H1 (cell line): ENCODE results near the gene CCDC117. TPM values are rescaled to one million over a fixed set of nuclear protein-coding genes. Genes with fewer than 3 reads are reported as not detected.

Experiments used
- CTCF ChIA-PET: fragments of 300-600 bp; sonication (Branson Sonifier 250); formaldehyde crosslinking; loops from one replicate; lab custom pipeline; 2021; ENCODE audit not compliant: partially characterized antibody; lab: Charles Lee
- POLR2A ChIA-PET: fragments of 300-600 bp; sonication (Branson Sonifier 250); formaldehyde crosslinking; loops from one replicate; lab custom pipeline; 2021; ENCODE audit warnings: inconsistent platforms; ENCODE audit not compliant: partially characterized antibody; lab: Charles Lee
- DNase-seq, 2 experiments: peaks; one replicate each; pipeline versions ENCODE4 v3.0.0 to v3.0.0-alpha.2; 2010 to 2022; ENCODE audit warnings: low spot score in 2 of 2, low read depth in 1 of 2, mixed read lengths in 1 of 2
- FAIRE-seq: peaks from 2 replicates; lab custom pipeline; 2011; peaks lifted over from hg19 to GRCh38; lab: Jason Lieb, UNC
- H2AFZ ChIP-seq: 2 replicates; pipeline ENCODE4 v1.8.1; 2012; ENCODE audit warnings: low read length, inconsistent platforms
- H2AK5ac ChIP-seq: 2 replicates; pipeline ENCODE4 v1.6.1; 2013; ENCODE audit warnings: low read depth, low read length
- H2BK120ac ChIP-seq: replicated peaks from 2 replicates; pipeline ENCODE3; 2013; ENCODE audit warnings: low read depth, low read length, inconsistent platforms
- H2BK12ac ChIP-seq: 2 replicates; pipeline ENCODE4 v1.6.1; 2013; ENCODE audit warnings: low read depth, low read length
- H2BK15ac ChIP-seq: 2 replicates; pipeline ENCODE4 v1.6.1; 2013; ENCODE audit warnings: low read length
- H2BK20ac ChIP-seq: 2 replicates; pipeline ENCODE4 v1.6.1; 2013; ENCODE audit warnings: low read length
- H2BK5ac ChIP-seq: 2 replicates; pipeline ENCODE4 v1.6.1; 2013; ENCODE audit warnings: low read depth, low read length
- H3K14ac ChIP-seq: 2 replicates; pipeline ENCODE4 v1.6.1; 2013; ENCODE audit warnings: inconsistent platforms; ENCODE audit not compliant: insufficient read length
- H3K18ac ChIP-seq: 2 replicates; pipeline ENCODE4 v1.6.1; 2013; ENCODE audit warnings: low read length; ENCODE audit errors: extremely low read depth
- H3K23ac ChIP-seq: 2 replicates; pipeline ENCODE4 v1.6.1; 2013; ENCODE audit warnings: inconsistent platforms; ENCODE audit not compliant: insufficient read length
- H3K23me2 ChIP-seq: 2 replicates; pipeline ENCODE4 v1.6.1; 2013; ENCODE audit warnings: low read depth, low read length
- H3K27ac ChIP-seq: 2 replicates; pipeline ENCODE4 v1.6.1; 2011; ENCODE audit warnings: low read depth, low read length, inconsistent platforms
- H3K27me3 ChIP-seq, 4 experiments: replicated peaks in 1 of 4; 1 replicate in 1 of 4; 2 replicates in 3 of 4; pipeline versions ENCODE4 v1.6.1 to v1.8.1; 2011 to 2013; ENCODE audit warnings: low read length in 3 of 4, mild to moderate bottlenecking in 3 of 4, inconsistent platforms in 2 of 4, mixed read lengths in 2 of 4, moderate library complexity in 1 of 4; ENCODE audit not compliant: control insufficient read depth in 3 of 4, insufficient read depth in 3 of 4; ENCODE audit errors: extremely low read depth in 1 of 4
- H3K36me3 ChIP-seq, 4 experiments: 2 replicates each; pipeline versions ENCODE4 v1.6.1 to v1.8.1; 2011 to 2013; ENCODE audit warnings: mild to moderate bottlenecking in 4 of 4, low read length in 3 of 4, moderate library complexity in 2 of 4, control low read depth in 1 of 4, inconsistent platforms in 1 of 4; ENCODE audit not compliant: insufficient read depth in 4 of 4, control insufficient read depth in 2 of 4
- H3K4ac ChIP-seq: replicated peaks from 2 replicates; pipeline ENCODE3; 2013; ENCODE audit warnings: low read length, low read depth, mixed read lengths, inconsistent platforms; ENCODE audit not compliant: insufficient read length
- H3K4me1 ChIP-seq, 4 experiments: replicated peaks in 1 of 4; 1 replicate in 1 of 4; 2 replicates in 3 of 4; pipeline versions ENCODE4 v1.6.1 to v1.8.1; 2011 to 2013; ENCODE audit warnings: low read length in 3 of 4, inconsistent platforms in 2 of 4, mixed read lengths in 1 of 4; ENCODE audit not compliant: insufficient read depth in 4 of 4, control insufficient read depth in 3 of 4
- H3K4me2 ChIP-seq, 2 experiments: 2 replicates each; pipeline versions ENCODE4 v1.6.1 to v1.8.1; 2011 to 2013; ENCODE audit warnings: low read depth in 2 of 2, low read length in 2 of 2, control low read depth in 1 of 2, inconsistent platforms in 1 of 2, mild to moderate bottlenecking in 1 of 2; ENCODE audit not compliant: insufficient read depth in 1 of 2
- H3K4me3 ChIP-seq, 4 experiments: fragments of 200-600, 300-600 bp in 1 of 4; sonication (generic), shearing (Covaris generic), sonication (Bioruptor Twin) in 1 of 4; 2 replicates each; pipeline versions ENCODE4 v1.5.1 to v1.8.1; 2011 to 2016; ENCODE audit warnings: low read length in 4 of 4, low read depth in 3 of 4, control low read depth in 2 of 4, inconsistent platforms in 2 of 4, mild to moderate bottlenecking in 2 of 4, mixed read lengths in 1 of 4, moderate library complexity in 1 of 4; ENCODE audit not compliant: insufficient read depth in 2 of 4; ENCODE audit errors: extremely low read depth in 1 of 4
- H3K56ac ChIP-seq: replicated peaks from 2 replicates; pipeline ENCODE3; 2013; ENCODE audit warnings: low read depth, mild to moderate bottlenecking, mixed read lengths, low read length, inconsistent platforms; ENCODE audit not compliant: insufficient read length
- H3K79me1 ChIP-seq: 2 replicates; pipeline ENCODE4 v1.6.1; 2013; ENCODE audit warnings: low read depth, low read length, control low read depth
- H3K79me2 ChIP-seq, 2 experiments: 2 replicates each; pipeline versions ENCODE4 v1.6.1 to v1.8.1; 2012 to 2013; ENCODE audit warnings: low read length in 2 of 2, mild to moderate bottlenecking in 2 of 2, inconsistent platforms in 1 of 2; ENCODE audit not compliant: insufficient read depth in 2 of 2, control insufficient read depth in 1 of 2
- H3K9ac ChIP-seq, 4 experiments: replicated peaks in 1 of 4; 1 replicate in 1 of 4; 2 replicates in 3 of 4; pipeline versions ENCODE4 v1.6.1 to v1.8.1; 2011 to 2013; ENCODE audit warnings: low read depth in 3 of 4, low read length in 3 of 4, control low read depth in 2 of 4, mild to moderate bottlenecking in 2 of 4, moderate library complexity in 2 of 4, inconsistent platforms in 1 of 4; ENCODE audit errors: extremely low read depth in 1 of 4
- H3K9me3 ChIP-seq, 2 experiments: 2 replicates each; pipeline versions ENCODE4 v1.6.1 to v1.8.1; 2012 to 2013; ENCODE audit warnings: mild to moderate bottlenecking in 2 of 2, moderate library complexity in 2 of 2, control low read depth in 1 of 2, inconsistent platforms in 1 of 2, low read depth in 1 of 2, low read length in 1 of 2, mixed read lengths in 1 of 2; ENCODE audit not compliant: insufficient read depth in 2 of 2
- H4K20me1 ChIP-seq, 2 experiments: replicated peaks in 1 of 2; 2 replicates each; pipeline versions ENCODE3 to v1.8.1; 2011 to 2013; ENCODE audit warnings: inconsistent platforms in 2 of 2, low read length in 2 of 2, mild to moderate bottlenecking in 1 of 2; ENCODE audit not compliant: insufficient read depth in 2 of 2, control insufficient read depth in 1 of 2
- H4K5ac ChIP-seq: 2 replicates; pipeline ENCODE4 v1.6.1; 2013; ENCODE audit warnings: low read length, low read depth, mixed read lengths, inconsistent platforms; ENCODE audit not compliant: insufficient read length
- H4K8ac ChIP-seq: 2 replicates; pipeline ENCODE4 v1.8.0; 2013; ENCODE audit warnings: mild to moderate bottlenecking, moderate library complexity, low read length, inconsistent platforms; ENCODE audit not compliant: insufficient read depth; ENCODE audit errors: extremely low read depth
- H4K91ac ChIP-seq: replicated peaks from 2 replicates; pipeline ENCODE3; 2013; ENCODE audit warnings: low read length, mixed read lengths, inconsistent platforms; ENCODE audit not compliant: insufficient read length
- ATF2 ChIP-seq: IDR thresholded peaks from 2 replicates; pipeline ENCODE4 v1.6.1; 2012; ENCODE audit warnings: low read length, inconsistent platforms
- HDAC6 ChIP-seq: IDR thresholded peaks from one replicate; pipeline ENCODE4 v1.7.1; 2012; ENCODE audit warnings: low read depth, mild to moderate bottlenecking, inconsistent platforms, low read length, moderate library complexity
- KDM1A ChIP-seq: fragments of 200-600, 300-600 bp; sonication (generic); IDR thresholded peaks from 2 replicates; pipeline ENCODE4 v1.7.1; 2016; ENCODE audit warnings: mild to moderate bottlenecking, low read length, borderline replicate concordance
- PHF8 ChIP-seq: fragments of 200-600 bp; sonication (generic); conservative IDR thresholded peaks from 2 replicates; pipeline ENCODE4 v1.7.1; 2012; ENCODE audit warnings: low read depth, mild to moderate bottlenecking, inconsistent platforms, low read length, moderate library complexity
- POLR2A ChIP-seq, 2 experiments: IDR thresholded peaks; 1 replicate in 1 of 2; 2 replicates in 1 of 2; pipeline ENCODE4 v1.6.1; 2011; ENCODE audit warnings: low read depth in 2 of 2, low read length in 2 of 2, mild to moderate bottlenecking in 2 of 2; ENCODE audit errors: control extremely low read depth in 1 of 2
- RBBP5 ChIP-seq: IDR thresholded peaks from 2 replicates; pipeline ENCODE4 v1.7.1; 2012; ENCODE audit warnings: low read depth, mild to moderate bottlenecking, inconsistent platforms, low read length, moderate library complexity, borderline replicate concordance
- RXRA ChIP-seq: IDR thresholded peaks from 2 replicates; pipeline ENCODE4 v1.6.1; 2011; ENCODE audit warnings: low read depth, mild to moderate bottlenecking, low read length, moderate library complexity; ENCODE audit not compliant: insufficient read depth
- SIN3A ChIP-seq, 2 experiments: IDR thresholded peaks in 1 of 2; conservative IDR thresholded peaks in 1 of 2; 2 replicates each; pipeline ENCODE4 v1.6.1; 2011 to 2012; ENCODE audit warnings: low read length in 2 of 2, improper control_type of control experiment in 1 of 2, low read depth in 1 of 2, mild to moderate bottlenecking in 1 of 2
- SIRT6 ChIP-seq: IDR thresholded peaks from one replicate; pipeline ENCODE4 v1.7.1; 2012; ENCODE audit warnings: low read length, inconsistent platforms
- TBP ChIP-seq: IDR thresholded peaks from 2 replicates; pipeline ENCODE4 v1.6.1; 2011; ENCODE audit warnings: low read depth, low read length, improper control_type of control experiment
- ZNF274 ChIP-seq: IDR thresholded peaks from 2 replicates; pipeline ENCODE4 v1.7.0; 2012; ENCODE audit warnings: low read length, borderline replicate concordance; ENCODE audit errors: extremely low read depth
- WGBS, 2 experiments: shearing (Covaris generic) in 1 of 2; methylation state at CpG; one replicate each; pipeline versions ENCODE4 v1.1.6 to v1.1.7; 2013 to 2015; ENCODE audit warnings: low lambda C conversion rate in 2 of 2, mixed read lengths in 2 of 2, inconsistent platforms in 1 of 2, low coverage in 1 of 2, missing lambda C conversion rate in 1 of 2; ENCODE audit not compliant: insufficient replicate concordance in 2 of 2, insufficient coverage in 1 of 2, insufficient read length in 1 of 2; ENCODE audit errors: extremely low coverage in 1 of 2, missing lambda C conversion rate in 1 of 2; 5-methylcytosine and 5-hydroxymethylcytosine counted together
- polyA plus RNA-seq, 7 experiments: library from polyadenylated mRNA; depleted of rRNA in 3 of 7; stranded (reverse) in 5 of 7; unstranded in 2 of 7; fragments of >200 nt in 5 of 7; fragments of 200-250 nt in 2 of 7; gene quantifications; 1 replicate in 5 of 7; 2 replicates in 1 of 7; 4 replicates in 1 of 7; pipeline versions ENCODE4 v1.2.1 to v1.2.3, GENCODE V29; 2011 to 2013; ENCODE audit warnings: missing spikeins in 2 of 7, mixed read lengths in 2 of 7
- total RNA-seq: library from RNA; stranded (reverse); fragmentation: NEBNext Ultra II Directional; extraction: Animal tissue kit (Norgen Biotek cat#: 25700); gene quantifications from 2 replicates; pipeline ENCODE4 v1.2.1, GENCODE V29; 2021

CCDC117 gene
- total and polyA plus RNA-seq, 2 of the 8 experiments (the other 6 are each of a cell fraction or from before 2014, with no cell fraction given), result 9.1 to 43.1 TPM

GRCh38 chr22:28813772-28814518, 41.5 kb downstream of the CCDC117 start:
- CTCF ChIA-PET, result interaction anchor here (0.8 to 1.8 kb wide), 6 partner anchors 8 to 227 kb away, joined by 3 to 9 read pairs (median 4); no protein-coding TSS in a partner anchor
- FAIRE-seq, result no peak
- TF ChIP-seq RBBP5, result no peak
- no peak for TF ChIP-seq POLR2A (IDR thresholded peaks at IDR 0.05; ENCODE audit: control extremely low read depth in 1 of 2, low read depth in 2 of 2, low read length in 2 of 2)
- no peak for TF ChIP-seq HDAC6
- TF ChIP-seq RXRA, result no peak
- TF ChIP-seq KDM1A, result no peak
- no peak for TF ChIP-seq ATF2
- no peak for TF ChIP-seq SIRT6
- TF ChIP-seq TBP, result no peak
- TF ChIP-seq PHF8, result no peak
- no peak for TF ChIP-seq ZNF274
- no peak for TF ChIP-seq SIN3A (conservative IDR thresholded peaks at IDR 0.05 in 1 of 2, IDR thresholded peaks at IDR 0.05 in 1 of 2; ENCODE audit: low read depth in 1 of 2, low read length in 2 of 2)

More at GRCh38 chr22:28813772-28814518, 41.5 kb downstream of the CCDC117 start:
- H3K79me1 ChIP-seq, result no peaks in the 10 kb centered on the region; the same call in 1 of the 2 replicates
- H3K36me3 ChIP-seq, result no peaks in the 10 kb centered on the region
- no peaks in the 10 kb centered on the region for H3K79me2 ChIP-seq
- no peak overlapping the region for H4K91ac ChIP-seq
- H4K20me1 ChIP-seq, result no peaks in the 10 kb centered on the region
- H2BK5ac ChIP-seq, result no peak overlapping the region
- WGBS, 2 experiments, result 85% methylated on average over 2 of the region's 2 CpGs; no CpG with 5 or more reads in 1 of the 2 experiments
- H4K8ac ChIP-seq, result no peak overlapping the region
- no peak overlapping the region for H3K4me3 ChIP-seq
- DNase-seq, result no peak
- no peak overlapping the region for H3K4me2 ChIP-seq
- no peak overlapping the region for H2AFZ ChIP-seq
- H2BK120ac ChIP-seq, result no peak overlapping the region
- no peak overlapping the region for H3K18ac ChIP-seq
- no peaks in the 10 kb centered on the region for H3K27me3 ChIP-seq
- no peaks in the 10 kb centered on the region for H3K9me3 ChIP-seq
- no peak overlapping the region for H3K56ac ChIP-seq
- H2BK20ac ChIP-seq, result no peak overlapping the region
- H3K4me1 ChIP-seq, result no peaks in the 10 kb centered on the region
- no peak overlapping the region for H2BK12ac ChIP-seq
- H3K4ac ChIP-seq, result no peak overlapping the region
- peaks cover 2% of the 10 kb centered on the region; the same call in 1 of the 2 replicates for H3K23me2 ChIP-seq
- H3K9ac ChIP-seq, result no peak overlapping the region
- H3K14ac ChIP-seq, result no peak overlapping the region
- H3K27ac ChIP-seq, result no peak overlapping the region
- H2BK15ac ChIP-seq, result no peak overlapping the region
- POLR2A ChIA-PET, result interaction anchor here (0.5 to 3.1 kb wide), 4 partner anchors 14 to 85 kb away, joined by 3 to 18 read pairs (median 4); partner anchors contain the start of gene XBP1
- H4K5ac ChIP-seq, result no peak overlapping the region
- no peak overlapping the region for H2AK5ac ChIP-seq
- no peak overlapping the region for H3K23ac ChIP-seq
